ENCODE data around the gene ZFAND3. TPM values are rescaled to one million over a fixed set of nuclear protein-coding genes. Genes with fewer than 3 reads are reported as not detected.
"Not testable (repeated sequence)": the region's sequence is repeated elsewhere in the genome, so short reads cannot be mapped to it uniquely, and the experiment has no call there.

ZFAND3 gene
- total RNA-seq, 1 donor from 2014 or later = 84.4 TPM

DNA sequence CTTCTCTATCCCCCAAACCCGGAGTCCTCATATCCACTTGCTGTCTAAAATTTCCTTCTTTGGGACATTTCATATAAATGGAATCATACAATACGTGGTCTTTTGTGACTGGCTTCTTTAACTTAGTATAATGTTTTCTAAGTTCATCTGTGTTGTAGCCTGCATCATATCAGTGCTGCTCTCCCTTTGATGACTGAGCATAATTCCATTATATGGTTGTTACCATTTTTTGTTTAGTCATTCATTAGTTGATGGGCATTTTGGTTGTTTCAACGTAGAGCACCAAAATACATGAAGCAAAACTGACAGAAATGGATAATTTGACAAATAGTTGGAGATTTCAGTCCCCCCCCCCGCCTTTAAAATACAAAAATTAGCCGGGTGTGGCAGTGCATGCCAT lies 71.5 kb downstream of the ZFAND3 start:
- TF ChIP-seq, protein P1, sequence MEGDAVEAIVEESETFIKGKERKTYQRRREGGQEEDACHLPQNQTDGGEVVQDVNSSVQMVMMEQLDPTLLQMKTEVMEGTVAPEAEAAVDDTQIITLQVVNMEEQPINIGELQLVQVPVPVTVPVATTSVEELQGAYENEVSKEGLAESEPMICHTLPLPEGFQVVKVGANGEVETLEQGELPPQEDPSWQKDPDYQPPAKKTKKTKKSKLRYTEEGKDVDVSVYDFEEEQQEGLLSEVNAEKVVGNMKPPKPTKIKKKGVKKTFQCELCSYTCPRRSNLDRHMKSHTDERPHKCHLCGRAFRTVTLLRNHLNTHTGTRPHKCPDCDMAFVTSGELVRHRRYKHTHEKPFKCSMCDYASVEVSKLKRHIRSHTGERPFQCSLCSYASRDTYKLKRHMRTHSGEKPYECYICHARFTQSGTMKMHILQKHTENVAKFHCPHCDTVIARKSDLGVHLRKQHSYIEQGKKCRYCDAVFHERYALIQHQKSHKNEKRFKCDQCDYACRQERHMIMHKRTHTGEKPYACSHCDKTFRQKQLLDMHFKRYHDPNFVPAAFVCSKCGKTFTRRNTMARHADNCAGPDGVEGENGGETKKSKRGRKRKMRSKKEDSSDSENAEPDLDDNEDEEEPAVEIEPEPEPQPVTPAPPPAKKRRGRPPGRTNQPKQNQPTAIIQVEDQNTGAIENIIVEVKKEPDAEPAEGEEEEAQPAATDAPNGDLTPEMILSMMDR (IDR thresholded peaks at IDR 0.05) = no peak
- Mint-ChIP-seq H3K36me3 (ENCODE audit: unreplicated experiment) (peaks cover 17% of the 10 kb centered on the region), H3K4me3 (ENCODE audit: unreplicated experiment) (no peak overlapping the region), H3K9me3 (ENCODE audit: unreplicated experiment) (peaks cover 7% of the 10 kb centered on the region), H3K27ac (ENCODE audit: unreplicated experiment) (no peak overlapping the region), H3K27me3 (ENCODE audit: unreplicated experiment) (no peaks in the 10 kb centered on the region), H3K4me1 (ENCODE audit: unreplicated experiment) (peaks cover 46% of the 10 kb centered on the region)
- DNase-seq (ENCODE audit: extremely low spot score, unreplicated experiment) = no peak

DNA sequence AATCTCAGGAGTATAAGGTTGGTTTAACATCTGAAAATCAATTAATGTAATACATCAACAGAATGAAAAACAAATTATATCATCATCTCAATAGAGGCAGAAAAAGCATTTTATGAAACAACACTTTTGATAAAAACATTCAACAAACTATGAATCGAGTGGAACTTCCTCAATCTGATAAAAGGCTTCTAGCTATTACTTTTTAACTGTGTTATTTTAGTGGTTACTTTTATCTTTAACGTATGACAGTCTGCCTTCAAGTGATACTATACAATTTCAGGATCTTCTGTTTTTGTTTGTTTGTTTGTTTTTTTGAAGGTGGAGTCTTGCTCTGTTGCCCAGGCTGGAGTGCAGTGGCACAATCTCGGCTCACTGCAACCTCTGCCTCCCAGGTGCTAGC lies 73.7 kb downstream of the ZFAND3 start:
- H3K4me1 Mint-ChIP-seq (ENCODE audit: unreplicated experiment) = peaks cover 41% of the 10 kb centered on the region
- H3K27ac Mint-ChIP-seq (ENCODE audit: unreplicated experiment) = no peak overlapping the region
- H3K27me3 Mint-ChIP-seq (ENCODE audit: unreplicated experiment) = no peaks in the 10 kb centered on the region
- peaks cover 7% of the 10 kb centered on the region for H3K9me3 Mint-ChIP-seq (ENCODE audit: unreplicated experiment)
- no peak overlapping the region for H3K4me3 Mint-ChIP-seq (ENCODE audit: unreplicated experiment)
- TF ChIP-seq, protein P1 (IDR thresholded peaks at IDR 0.05) = no peak
- peaks cover 17% of the 10 kb centered on the region for H3K36me3 Mint-ChIP-seq (ENCODE audit: unreplicated experiment)
- DNase-seq (ENCODE audit: extremely low spot score, unreplicated experiment) = no peak

DNA sequence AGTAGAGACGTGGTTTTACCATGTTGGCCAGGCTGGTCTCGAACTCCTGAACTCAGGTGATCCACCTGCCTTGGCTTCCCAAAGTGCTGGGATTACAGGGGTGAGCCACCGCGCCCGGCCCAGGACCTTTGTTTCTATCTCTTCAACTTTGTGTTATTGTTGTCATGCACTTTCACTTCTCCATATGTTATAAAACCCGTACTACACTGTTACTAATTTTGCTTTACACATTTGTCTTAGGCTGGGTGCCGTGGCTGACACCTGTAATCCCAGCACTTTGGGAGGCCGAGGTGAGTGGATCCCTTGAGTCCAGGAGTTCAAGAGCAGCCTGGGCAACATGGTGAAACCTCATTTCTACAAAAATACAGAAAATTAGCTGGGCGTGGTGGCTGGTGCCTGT lies 74.2 kb downstream of the ZFAND3 start:
- not testable (repeated sequence) for H3K4me3 Mint-ChIP-seq (ENCODE audit: unreplicated experiment); DNase-seq (ENCODE audit: extremely low spot score, unreplicated experiment); H3K27ac Mint-ChIP-seq (ENCODE audit: unreplicated experiment); H3K9me3 Mint-ChIP-seq (ENCODE audit: unreplicated experiment); H3K27me3 Mint-ChIP-seq (ENCODE audit: unreplicated experiment)
- H3K36me3 Mint-ChIP-seq (ENCODE audit: unreplicated experiment) = peaks cover 17% of the 10 kb centered on the region
- H3K4me1 Mint-ChIP-seq (ENCODE audit: unreplicated experiment) = peaks cover 37% of the 10 kb centered on the region

DNA sequence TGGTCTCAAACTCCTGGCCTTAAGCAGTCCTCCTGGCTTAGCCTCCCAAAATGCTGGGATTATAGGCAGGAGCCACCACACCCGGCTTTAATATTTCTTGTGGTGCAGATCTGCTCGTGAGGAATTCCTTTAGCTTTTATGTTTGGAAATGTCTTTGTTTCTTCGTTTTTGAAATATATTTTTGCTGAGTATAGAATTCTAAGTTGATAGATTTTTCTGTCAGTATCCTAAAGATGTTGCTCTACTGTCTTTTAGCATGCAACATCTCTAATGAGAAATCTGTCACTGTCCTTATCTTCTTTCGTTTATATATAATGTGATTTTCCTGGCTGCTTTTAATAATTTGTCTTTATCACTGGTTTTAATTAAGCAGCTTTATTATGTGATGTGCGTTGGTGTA lies 75.1 kb downstream of the ZFAND3 start:
- peaks cover 35% of the 10 kb centered on the region for H3K4me1 Mint-ChIP-seq (ENCODE audit: unreplicated experiment)
- H3K27me3 Mint-ChIP-seq (ENCODE audit: unreplicated experiment) = no peaks in the 10 kb centered on the region
- DNase-seq (ENCODE audit: extremely low spot score, unreplicated experiment) = no peak
- peaks cover 7% of the 10 kb centered on the region for H3K9me3 Mint-ChIP-seq (ENCODE audit: unreplicated experiment)
- H3K27ac Mint-ChIP-seq (ENCODE audit: unreplicated experiment) = no peak overlapping the region
- H3K4me3 Mint-ChIP-seq (ENCODE audit: unreplicated experiment) = no peak overlapping the region
- TF ChIP-seq, protein P1 (IDR thresholded peaks at IDR 0.05) = no peak
- peaks cover 17% of the 10 kb centered on the region for H3K36me3 Mint-ChIP-seq (ENCODE audit: unreplicated experiment)

DNA sequence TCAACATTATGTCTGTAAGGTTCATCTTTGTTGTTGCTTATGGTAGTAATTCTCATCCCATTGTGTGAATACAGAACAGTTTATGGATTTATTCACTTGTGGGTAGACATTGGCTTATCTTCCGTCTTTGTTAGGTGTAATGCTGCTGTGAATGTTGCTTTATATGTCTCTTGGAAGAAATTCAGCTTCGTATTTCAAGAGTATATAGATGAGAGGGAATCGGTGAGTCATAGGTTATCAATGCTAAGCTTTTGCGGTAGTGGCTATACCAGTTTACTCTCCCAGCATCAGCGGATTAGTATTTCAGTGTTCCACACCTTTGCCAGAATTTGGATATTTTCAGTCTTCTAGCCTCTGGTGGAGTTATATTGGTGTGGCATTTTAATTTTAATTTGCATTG lies 77.8 kb downstream of the ZFAND3 start:
- no peaks in the 10 kb centered on the region for H3K27me3 Mint-ChIP-seq (ENCODE audit: unreplicated experiment)
- H3K27ac Mint-ChIP-seq (ENCODE audit: unreplicated experiment) = no peak overlapping the region
- peaks cover 17% of the 10 kb centered on the region for H3K36me3 Mint-ChIP-seq (ENCODE audit: unreplicated experiment)
- H3K9me3 Mint-ChIP-seq (ENCODE audit: unreplicated experiment) = peaks cover 7% of the 10 kb centered on the region
- no peak overlapping the region for H3K4me3 Mint-ChIP-seq (ENCODE audit: unreplicated experiment)
- no peak for DNase-seq (ENCODE audit: extremely low spot score, unreplicated experiment)
- peaks cover 34% of the 10 kb centered on the region for H3K4me1 Mint-ChIP-seq (ENCODE audit: unreplicated experiment)
- TF ChIP-seq, protein P1 (IDR thresholded peaks at IDR 0.05) = no peak
